Fibroblast of skin of abdomen (primary cell): ENCODE measurements around the gene ADRA2B.
"Not testable (repeated sequence)": the region's sequence is repeated elsewhere in the genome, so short reads cannot be mapped to it uniquely, and the experiment has no call there.

Experiments used
- DNase-seq: peaks from one replicate; pipeline ENCODE4 v3.0.0-alpha.2; 2013

ADRA2B gene

GRCh38 chr2:96085541-96086355 is 30.6 kb downstream of the ADRA2B start:
- DNase-seq, result no peak

DNA sequence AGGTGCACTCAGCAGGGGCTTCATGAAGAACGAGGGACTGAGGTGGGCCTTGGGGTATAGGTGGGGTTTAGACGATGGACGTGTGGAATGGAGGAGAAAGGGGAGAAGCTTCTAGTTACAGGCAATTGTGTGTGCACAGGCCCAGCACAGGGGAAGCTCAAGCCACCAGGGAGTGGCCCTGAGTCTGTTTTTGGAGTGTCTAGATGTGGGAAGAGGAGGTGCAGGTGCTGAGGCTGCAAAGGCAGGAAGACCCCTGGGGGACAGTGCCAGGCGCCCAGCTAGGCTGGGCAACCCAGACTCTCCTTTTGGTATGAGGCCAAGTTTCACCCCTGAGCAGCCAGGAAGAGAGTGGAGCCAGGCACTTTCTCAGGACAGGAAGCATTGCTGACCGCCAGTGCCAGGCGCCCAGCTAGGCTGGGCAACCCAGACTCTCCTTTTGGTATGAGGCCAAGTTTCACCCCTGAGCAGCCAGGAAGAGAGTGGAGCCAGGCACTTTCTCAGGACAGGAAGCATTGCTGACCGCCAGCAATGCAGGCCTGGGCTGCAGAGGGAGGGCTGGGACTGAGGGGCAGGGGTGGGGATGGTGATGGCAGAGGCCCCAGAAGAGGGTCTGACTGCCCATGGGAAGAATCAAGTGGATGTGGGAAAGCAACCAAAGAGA is 31.4 kb downstream of the ADRA2B start:
- DNase-seq, result not testable (repeated sequence)

- DNase-seq, result no peak
These were observed 32.1 kb downstream of the ADRA2B start for GRCh38 chr2:96083989-96084857.

DNA sequence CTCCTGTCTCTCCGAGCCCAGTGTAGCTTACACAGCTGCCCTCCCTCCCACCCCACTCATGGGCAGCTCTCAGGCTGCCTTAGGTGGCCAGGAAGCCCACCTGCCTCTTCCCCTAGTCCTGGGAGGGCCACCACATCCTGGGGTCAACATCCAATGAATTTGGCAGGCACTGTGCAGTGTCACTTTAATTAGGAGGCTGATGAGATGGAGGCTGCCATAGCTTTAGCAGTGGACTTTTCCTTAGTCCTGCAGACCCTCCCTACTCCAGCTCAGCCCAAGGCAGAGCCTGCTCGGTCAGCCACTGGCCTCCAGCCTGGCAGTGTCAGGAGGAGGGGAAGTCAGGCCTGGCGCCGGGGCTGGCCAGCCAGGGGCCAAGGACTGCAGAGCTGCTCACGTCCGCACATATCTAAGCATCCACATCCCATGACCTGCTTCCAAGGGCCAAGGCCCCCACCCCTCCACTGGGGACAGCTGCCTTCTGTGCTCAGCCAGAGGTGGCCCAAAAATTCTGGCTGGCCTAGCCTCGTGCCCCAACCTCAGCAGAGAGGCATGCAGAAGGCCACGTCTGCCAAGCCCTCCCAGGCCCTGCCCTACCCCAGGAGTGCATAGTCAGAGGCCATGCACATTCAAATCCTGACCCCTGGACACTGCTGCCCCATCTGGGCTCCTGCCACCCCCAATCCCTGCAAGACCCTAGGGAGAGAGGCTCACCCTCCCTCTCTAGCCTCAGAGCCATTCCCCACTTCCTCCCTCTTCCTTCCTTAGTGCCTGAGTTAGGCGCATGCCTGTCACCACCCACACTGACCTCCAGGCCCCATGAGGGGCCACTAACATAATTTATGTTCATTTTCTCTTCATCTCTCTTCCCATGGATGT is 33.1 kb downstream of the ADRA2B start:
- DNase-seq, result no peak

- no peak for DNase-seq
These were observed 33.9 kb downstream of the ADRA2B start for GRCh38 chr2:96082211-96083063.

GRCh38 chr2:96081042-96081441 is 35.3 kb downstream of the ADRA2B start:
- no peak for DNase-seq

GRCh38 chr2:96075199-96075771 is 41.1 kb downstream of the ADRA2B start:
- no peak for DNase-seq

DNA sequence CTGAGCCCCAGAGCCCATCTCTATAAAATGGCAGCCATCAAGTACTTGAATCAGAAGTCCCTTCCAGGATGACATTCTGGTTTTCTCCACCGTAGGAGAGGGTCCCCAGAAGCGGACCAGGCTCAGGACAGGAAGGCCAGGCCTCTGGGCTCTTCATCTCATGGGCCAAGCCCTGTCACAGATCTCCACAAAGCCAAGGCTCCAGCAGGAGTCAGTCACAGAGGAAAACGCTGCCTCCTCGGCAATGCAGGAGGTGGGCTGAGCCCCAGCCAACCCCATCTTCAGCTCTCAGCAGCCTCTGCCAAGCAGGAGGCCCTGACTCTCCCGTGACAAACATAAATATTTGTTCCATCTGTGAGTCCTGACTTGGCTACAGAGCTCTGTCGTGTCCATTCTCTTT is 42.2 kb downstream of the ADRA2B start:
- no peak for DNase-seq

DNA sequence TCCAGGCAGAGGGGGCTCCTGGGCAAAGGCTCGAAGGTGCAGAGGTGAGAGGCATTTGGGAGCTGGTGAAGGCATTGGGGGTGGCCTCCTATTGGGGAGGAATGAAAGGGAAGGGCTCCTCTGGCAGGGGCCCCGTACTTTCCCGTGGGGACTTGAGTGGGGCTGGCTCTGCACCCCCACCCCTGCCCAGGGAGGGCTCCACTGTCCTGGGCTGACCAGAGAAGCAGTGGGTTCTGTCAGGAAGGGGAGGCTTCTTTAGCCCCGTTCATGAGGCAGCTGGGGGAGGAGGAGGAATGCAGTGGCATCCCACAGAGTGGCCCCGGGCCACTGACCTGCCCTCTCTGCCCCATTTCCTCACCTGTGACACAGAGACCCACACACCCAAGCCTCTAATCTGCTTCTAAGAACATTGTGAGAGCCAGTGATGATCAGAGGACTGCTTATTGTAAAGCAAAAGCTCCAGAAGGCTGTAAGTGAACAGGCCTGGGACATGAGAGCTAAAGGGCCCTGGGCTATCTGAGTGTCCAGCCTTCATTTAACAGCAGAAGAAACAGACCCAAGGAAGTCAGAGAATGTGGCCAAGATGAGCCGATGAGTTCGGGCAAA is 43.1 kb downstream of the ADRA2B start:
- no peak for DNase-seq

DNA sequence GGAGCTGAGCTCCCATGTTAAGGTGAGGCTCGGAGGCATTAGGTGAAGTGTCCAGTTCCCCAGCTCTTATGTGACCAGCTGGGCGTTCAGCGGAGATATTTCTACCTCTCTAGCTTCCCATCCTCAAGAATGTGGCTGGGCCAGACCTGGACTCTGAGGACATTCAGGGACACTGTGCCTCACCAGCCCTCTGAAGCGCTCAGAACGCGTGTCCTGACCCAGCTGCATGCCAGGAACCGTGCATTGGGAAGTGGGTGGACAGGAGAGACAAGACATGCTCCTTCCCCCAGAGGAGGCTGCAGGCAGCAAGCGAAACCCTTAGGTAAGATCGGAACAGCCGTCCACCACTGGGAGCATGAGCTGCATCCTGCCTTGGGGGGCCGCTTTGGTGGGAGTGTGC is 43.6 kb downstream of the ADRA2B start:
- no peak for DNase-seq

DNA sequence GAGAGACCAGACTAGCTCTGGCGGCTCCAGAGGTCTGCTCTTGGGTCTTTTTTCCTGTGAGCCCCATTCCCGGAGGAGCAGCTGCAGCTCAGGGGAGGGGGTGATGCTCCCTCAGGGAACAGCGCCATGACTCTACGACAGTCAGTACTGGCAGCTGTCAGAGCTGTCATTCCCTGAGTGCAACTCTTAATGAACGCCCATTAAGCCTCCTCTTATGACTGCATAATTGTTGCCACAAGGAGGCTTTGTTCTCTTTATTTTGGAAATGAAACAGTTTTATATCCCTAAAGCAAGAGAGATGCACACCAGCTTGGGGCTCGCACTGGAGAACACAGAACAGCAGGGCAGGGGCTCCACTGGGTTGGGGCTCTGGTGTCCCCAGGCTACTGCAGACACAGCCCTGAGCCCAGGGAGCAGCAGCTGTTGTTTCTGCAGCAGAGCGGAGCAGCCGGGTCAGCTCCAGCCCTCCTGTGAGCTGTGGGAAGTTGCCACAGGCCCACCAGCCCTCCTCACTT is 44.3 kb downstream of the ADRA2B start:
- not testable (repeated sequence) for DNase-seq

GRCh38 chr2:96071087-96071976 is 45.0 kb downstream of the ADRA2B start:
- not testable (repeated sequence) for DNase-seq

GRCh38 chr2:96070351-96070750 is 46.0 kb downstream of the ADRA2B start:
- not testable (repeated sequence) for DNase-seq

DNA sequence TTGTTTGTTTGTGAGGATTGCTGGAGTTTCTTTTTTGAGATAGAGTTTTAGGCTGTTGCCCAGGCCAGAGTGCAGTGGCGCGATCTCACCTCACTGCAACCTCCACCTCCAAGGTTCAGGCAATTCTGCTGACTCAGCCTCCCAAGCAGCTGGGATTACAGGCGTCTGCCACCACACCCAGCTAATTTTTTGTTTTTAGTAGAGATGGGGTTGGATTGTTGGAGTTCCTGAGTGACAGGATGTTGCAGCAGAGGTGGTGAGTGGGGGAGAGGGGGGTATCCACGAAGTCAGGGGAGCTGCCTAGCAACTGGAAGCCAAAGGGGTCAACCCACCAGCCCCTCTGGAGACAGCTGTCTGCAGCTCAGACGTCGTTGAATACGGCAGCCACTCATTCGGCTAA is 46.5 kb downstream of the ADRA2B start:
- DNase-seq, result not testable (repeated sequence)

DNA sequence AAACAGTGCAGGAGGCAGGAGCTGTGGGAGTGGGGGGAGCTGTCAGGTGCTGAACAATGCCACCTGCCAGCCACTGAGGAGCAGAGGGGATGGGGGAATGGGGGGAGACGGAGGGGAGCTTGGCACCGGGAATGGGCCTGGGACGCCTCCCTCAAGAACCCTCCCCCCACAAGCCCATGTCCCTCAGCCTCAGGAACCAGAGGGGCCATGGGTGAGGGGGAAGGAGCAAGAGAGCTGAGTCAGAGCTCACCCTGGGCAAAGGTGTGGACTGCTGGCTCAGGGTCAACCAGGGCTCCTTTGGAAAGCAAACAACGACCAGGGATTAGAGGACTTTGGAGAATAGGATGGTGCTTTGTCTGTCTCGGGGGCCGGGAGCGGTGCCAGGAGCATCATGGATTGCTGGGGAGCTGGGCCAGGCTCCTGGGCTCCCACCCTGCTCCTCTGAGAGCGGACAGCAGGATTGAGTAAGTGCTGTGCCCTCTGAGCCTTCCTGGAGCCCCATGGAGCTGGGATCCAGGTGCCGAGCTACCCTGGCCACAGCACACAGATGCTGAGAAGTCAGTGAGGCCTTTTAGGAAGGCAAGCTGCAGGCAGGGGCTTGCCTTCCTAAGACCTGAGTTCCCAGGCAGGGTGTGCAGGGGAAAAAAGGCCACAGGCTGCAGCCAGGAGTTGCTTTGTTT is 48.3 kb downstream of the ADRA2B start:
- DNase-seq, result not testable (repeated sequence)

GRCh38 chr2:96067098-96067660 is 49.2 kb downstream of the ADRA2B start:
- DNase-seq, result not testable (repeated sequence)

DNA sequence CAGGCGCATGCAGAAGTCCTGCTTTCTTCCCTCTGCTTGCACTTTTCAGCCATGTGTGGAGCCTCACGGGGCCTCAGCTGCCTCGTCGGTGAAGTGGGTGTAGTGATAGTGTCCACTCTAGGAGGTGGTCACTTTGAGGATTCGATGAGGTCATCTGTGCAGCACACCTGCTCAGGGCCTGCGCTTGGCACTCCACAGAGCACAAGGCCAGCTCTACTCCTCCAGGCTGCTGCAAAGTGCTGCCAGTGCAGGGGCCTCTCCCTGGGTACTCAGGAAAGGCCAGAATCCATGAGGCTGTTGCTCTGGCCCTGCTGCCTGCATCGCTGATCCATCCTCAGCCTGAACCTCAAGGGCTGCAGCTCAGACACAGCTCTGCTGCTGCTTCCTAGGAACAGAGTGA is 49.9 kb downstream of the ADRA2B start:
- DNase-seq, result not testable (repeated sequence)

DNA sequence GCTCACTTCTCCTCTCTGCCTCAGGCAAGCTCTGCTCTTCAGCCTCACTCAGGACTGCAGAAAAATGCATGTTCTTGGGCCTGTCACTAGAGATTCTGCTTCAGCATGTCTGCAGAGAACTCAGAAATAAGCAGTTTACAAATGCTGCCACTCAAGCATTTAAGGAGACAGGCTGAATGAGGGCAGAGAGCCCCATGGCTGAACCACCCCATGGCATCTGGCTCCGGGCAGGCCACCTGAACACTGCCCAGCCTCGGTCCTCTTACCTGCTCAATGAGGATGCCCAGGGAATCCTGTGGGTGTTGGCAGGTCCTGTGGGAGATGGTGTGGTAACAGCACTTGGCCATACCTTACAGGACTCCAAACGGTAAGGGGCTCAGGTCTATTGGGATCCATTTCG is 50.4 kb downstream of the ADRA2B start:
- not testable (repeated sequence) for DNase-seq
